Esophagus muscularis mucosa (tissue), 4 donors: ENCODE measurements around the gene AGXT.

Experiments
- EP300 ChIP-seq: sonication (generic); formaldehyde crosslinking; IDR thresholded peaks from one replicate; pipeline ENCODE4 v1.6.1; 2017; ENCODE audit warnings: antibody characterized with exemption
- POLR2A ChIP-seq: fragments of 450-650 bp; IDR thresholded peaks from one replicate; pipeline ENCODE4 v1.6.1; 2017; ENCODE audit warnings: antibody characterized with exemption, moderate library complexity, mild to moderate bottlenecking, low read depth
- POLR2AphosphoS5 ChIP-seq, 2 donors: sonication (generic); formaldehyde crosslinking; IDR thresholded peaks; one replicate each; pipeline ENCODE4 v1.6.1; 2017; ENCODE audit warnings: antibody characterized with exemption in 2 of 2
- TF ChIP-seq, protein P1 (sequence below), 3 experiments: fragments of 200-600 bp in 2 of 3; fragments of 450-650 bp in 1 of 3; sonication (generic) in 2 of 3; IDR thresholded peaks; one replicate each; pipeline ENCODE4 v1.5.1; 2017 to 2019; ENCODE audit warnings: antibody characterized with exemption in 3 of 3, mild to moderate bottlenecking in 2 of 3, moderate library complexity in 1 of 3

DNA sequence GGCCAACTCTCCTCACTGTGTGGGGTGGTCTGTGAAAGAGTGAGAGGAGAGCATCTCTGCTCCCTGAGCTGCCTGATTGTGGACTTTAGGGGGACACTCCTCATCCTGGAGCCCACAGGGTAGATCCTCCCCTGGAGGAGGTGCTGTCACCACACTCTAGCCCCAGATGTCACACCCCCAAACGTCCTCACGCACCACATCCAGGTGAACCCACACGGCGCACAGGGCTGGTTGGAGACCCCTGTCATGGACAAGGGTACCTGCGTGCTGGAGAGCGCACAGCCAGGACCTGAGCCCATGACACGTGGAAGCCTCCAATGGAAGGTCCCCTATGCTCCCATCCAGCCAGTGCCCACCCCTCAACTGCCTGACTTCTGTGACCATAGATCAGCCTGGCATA, 10.5 kb downstream of the AGXT start:
- TF ChIP-seq, protein P1, sequence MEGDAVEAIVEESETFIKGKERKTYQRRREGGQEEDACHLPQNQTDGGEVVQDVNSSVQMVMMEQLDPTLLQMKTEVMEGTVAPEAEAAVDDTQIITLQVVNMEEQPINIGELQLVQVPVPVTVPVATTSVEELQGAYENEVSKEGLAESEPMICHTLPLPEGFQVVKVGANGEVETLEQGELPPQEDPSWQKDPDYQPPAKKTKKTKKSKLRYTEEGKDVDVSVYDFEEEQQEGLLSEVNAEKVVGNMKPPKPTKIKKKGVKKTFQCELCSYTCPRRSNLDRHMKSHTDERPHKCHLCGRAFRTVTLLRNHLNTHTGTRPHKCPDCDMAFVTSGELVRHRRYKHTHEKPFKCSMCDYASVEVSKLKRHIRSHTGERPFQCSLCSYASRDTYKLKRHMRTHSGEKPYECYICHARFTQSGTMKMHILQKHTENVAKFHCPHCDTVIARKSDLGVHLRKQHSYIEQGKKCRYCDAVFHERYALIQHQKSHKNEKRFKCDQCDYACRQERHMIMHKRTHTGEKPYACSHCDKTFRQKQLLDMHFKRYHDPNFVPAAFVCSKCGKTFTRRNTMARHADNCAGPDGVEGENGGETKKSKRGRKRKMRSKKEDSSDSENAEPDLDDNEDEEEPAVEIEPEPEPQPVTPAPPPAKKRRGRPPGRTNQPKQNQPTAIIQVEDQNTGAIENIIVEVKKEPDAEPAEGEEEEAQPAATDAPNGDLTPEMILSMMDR (IDR thresholded peaks at IDR 0.05) = no peak
- TF ChIP-seq POLR2AphosphoS5 (IDR thresholded peaks at IDR 0.05) (no peak), POLR2A (no peak), EP300 (no peak)
